Fibroblast of lung (primary cell): ENCODE results near the gene ZNF664. TPM values are rescaled to one million over a fixed set of nuclear protein-coding genes. Genes with fewer than 3 reads are reported as not detected.

Experiments
- DNase-seq, 2 donors: peaks; one replicate each; pipeline versions ENCODE4 v3.0.0 to v3.0.0-alpha.2; 2010; ENCODE audit warnings: low read depth in 2 of 2
- H2AFZ ChIP-seq: 2 replicates; pipeline ENCODE4 v1.5.1; 2012; ENCODE audit warnings: low read length, control low read depth, inconsistent platforms
- H3K27ac ChIP-seq: 2 replicates; pipeline ENCODE4 v1.5.1; 2011; ENCODE audit warnings: low read length, control low read depth; ENCODE audit not compliant: insufficient read depth
- H3K27me3 ChIP-seq: 2 replicates; pipeline ENCODE4 v1.5.1; 2011; ENCODE audit warnings: mild to moderate bottlenecking, low read length; ENCODE audit not compliant: control insufficient read depth, insufficient read depth
- H3K36me3 ChIP-seq: 2 replicates; pipeline ENCODE4 v1.5.1; 2011; ENCODE audit warnings: low read length; ENCODE audit not compliant: control insufficient read depth, insufficient read depth
- H3K4me1 ChIP-seq: 2 replicates; pipeline ENCODE4 v1.5.1; 2011; ENCODE audit warnings: low read length; ENCODE audit not compliant: control insufficient read depth, insufficient read depth; ENCODE audit errors: extremely low read depth
- H3K4me2 ChIP-seq: 2 replicates; pipeline ENCODE4 v1.5.1; 2011; ENCODE audit warnings: low read length, control low read depth; ENCODE audit not compliant: insufficient read depth; ENCODE audit errors: extremely low read depth
- H3K4me3 ChIP-seq, 4 experiments: fragments of 200-600 bp in 1 of 4; sonication (generic) in 1 of 4; replicated peaks in 1 of 4; 2 replicates each; pipeline ENCODE4 v1.5.1; 2011 to 2016; ENCODE audit warnings: low read length in 4 of 4, low read depth in 3 of 4, mild to moderate bottlenecking in 3 of 4, control low read depth in 2 of 4, inconsistent platforms in 1 of 4, mixed read lengths in 1 of 4; ENCODE audit not compliant: insufficient read depth in 1 of 4; ENCODE audit errors: control extremely low read depth in 1 of 4
- H3K79me2 ChIP-seq: 2 replicates; pipeline ENCODE4 v1.5.1; 2012; ENCODE audit warnings: mild to moderate bottlenecking, low read length, inconsistent platforms; ENCODE audit not compliant: control insufficient read depth, insufficient read depth
- H3K9ac ChIP-seq: 2 replicates; pipeline ENCODE4 v1.5.1; 2011; ENCODE audit warnings: mild to moderate bottlenecking, low read length, control low read depth; ENCODE audit not compliant: insufficient read depth
- H3K9me3 ChIP-seq: 2 replicates; pipeline ENCODE4 v1.5.1; 2012; ENCODE audit warnings: low read depth, low read length; ENCODE audit not compliant: control insufficient read depth, insufficient read depth
- H4K20me1 ChIP-seq: 2 replicates; pipeline ENCODE4 v1.5.1; 2011; ENCODE audit warnings: low read length; ENCODE audit not compliant: control insufficient read depth, insufficient read depth; ENCODE audit errors: extremely low read depth
- CTCF ChIP-seq, 2 donors: IDR thresholded peaks in 1 of 2; conservative IDR thresholded peaks in 1 of 2; 1 replicate in 1 of 2; 2 replicates in 1 of 2; pipeline ENCODE4 v1.5.1; 2011 to 2012; ENCODE audit warnings: low read length in 2 of 2, control low read depth in 1 of 2, inconsistent platforms in 1 of 2, low read depth in 1 of 2, mild to moderate bottlenecking in 1 of 2
- EZH2 ChIP-seq: IDR thresholded peaks from 2 replicates; pipeline ENCODE4 v1.5.1; 2012; ENCODE audit warnings: low read length, control low read depth, mild to moderate bottlenecking; ENCODE audit errors: missing control alignments
- polyA plus RNA-seq, 2 donors: library from polyadenylated mRNA; depleted of rRNA in 1 of 2; stranded (reverse) in 1 of 2; unstranded in 1 of 2; fragments of >200 nt; gene quantifications; 2 replicates each; pipeline ENCODE4 v1.2.1, GENCODE V29; 2011 to 2012; ENCODE audit warnings: missing spikeins in 1 of 2
- total RNA-seq: library from RNA; depleted of rRNA; stranded (reverse); fragments of >200 nt; gene quantifications from 2 replicates; pipeline ENCODE4 v1.2.1, GENCODE V29; 2014

Gene ZNF664
- total and polyA plus RNA-seq, 2 donors (not counting 1 experiment from before 2014, with no cell fraction given), result 43.9 to 55.1 TPM

GRCh38 chr12:124035163-124035562 lies 62.1 kb downstream of the ZNF664 start:
- Histone ChIP-seq H4K20me1 (no peaks in the 10 kb centered on the region), H2AFZ (no peak overlapping the region), H3K4me3 (no peak overlapping the region), H3K27me3 (no peaks in the 10 kb centered on the region), H3K4me2 (no peak overlapping the region), H3K4me1 (peaks cover 3% of the 10 kb centered on the region), H3K9me3 (no peaks in the 10 kb centered on the region), H3K9ac (no peak overlapping the region), H3K27ac (no peak overlapping the region), H3K79me2 (no peaks in the 10 kb centered on the region), H3K36me3 (no peaks in the 10 kb centered on the region)
- no peak for TF ChIP-seq EZH2
- no peak for DNase-seq

GRCh38 chr12:124036171-124036598 lies 63.2 kb downstream of the ZNF664 start:
- H3K4me2 ChIP-seq, result no peak overlapping the region
- no peak overlapping the region for H2AFZ ChIP-seq

GRCh38 chr12:124036657-124037109 lies 63.7 kb downstream of the ZNF664 start:
- H2AFZ ChIP-seq, result no peak overlapping the region
- no peaks in the 10 kb centered on the region for H3K27me3 ChIP-seq
- DNase-seq, result peak; percentile 46 to 63
- no peaks in the 10 kb centered on the region for H3K9me3 ChIP-seq
- no peaks in the 10 kb centered on the region for H3K36me3 ChIP-seq
- no peaks in the 10 kb centered on the region for H3K4me1 ChIP-seq
- no peak overlapping the region for H3K9ac ChIP-seq
- no peak overlapping the region for H3K4me2 ChIP-seq
- H3K79me2 ChIP-seq, result no peaks in the 10 kb centered on the region
- H3K27ac ChIP-seq, result no peak overlapping the region
- no peak overlapping the region for H3K4me3 ChIP-seq
- peak; percentile 91 to 93 for TF ChIP-seq CTCF (conservative IDR thresholded peaks at IDR 0.05 in 1 of 2, IDR thresholded peaks at IDR 0.05 in 1 of 2; ENCODE audit: low read depth in 1 of 2, low read length in 2 of 2)
- no peak for TF ChIP-seq EZH2
- H4K20me1 ChIP-seq, result no peaks in the 10 kb centered on the region

More at GRCh38 chr12:124036171-124036598, 63.2 kb downstream of the ZNF664 start:
- Histone ChIP-seq H3K79me2 (no peaks in the 10 kb centered on the region), H4K20me1 (no peaks in the 10 kb centered on the region), H3K27ac (no peak overlapping the region), H3K9ac (no peak overlapping the region), H3K36me3 (no peaks in the 10 kb centered on the region), H3K9me3 (no peaks in the 10 kb centered on the region), H3K4me3 (no peak overlapping the region), H3K27me3 (no peaks in the 10 kb centered on the region), H3K4me1 (no peaks in the 10 kb centered on the region)
- DNase-seq, result no peak
- TF ChIP-seq CTCF (conservative IDR thresholded peaks at IDR 0.05 in 1 of 2, IDR thresholded peaks at IDR 0.05 in 1 of 2; ENCODE audit: low read depth in 1 of 2, low read length in 2 of 2) (no peak), EZH2 (no peak)
